AG10803 (cell line): ENCODE data around the gene SH3PXD2B.

ENCODE experiments used
- DNase-seq: peaks from one replicate; pipeline ENCODE4 v3.0.0; 2010; ENCODE audit warnings: low read depth
- H3K4me3 ChIP-seq: 2 replicates; pipeline ENCODE4 v1.5.1; 2011; ENCODE audit warnings: mild to moderate bottlenecking, low read length, control low read depth
- CTCF ChIP-seq: conservative IDR thresholded peaks from 2 replicates; pipeline ENCODE4 v1.5.1; 2011; ENCODE audit warnings: mild to moderate bottlenecking, low read length, control low read depth, inconsistent platforms

Gene SH3PXD2B

GRCh38 chr5:172447646-172448365, 6.5 kb downstream of the SH3PXD2B start:
- no peak for DNase-seq
- H3K4me3 ChIP-seq = no peak overlapping the region
- TF ChIP-seq CTCF = no peak

DNA sequence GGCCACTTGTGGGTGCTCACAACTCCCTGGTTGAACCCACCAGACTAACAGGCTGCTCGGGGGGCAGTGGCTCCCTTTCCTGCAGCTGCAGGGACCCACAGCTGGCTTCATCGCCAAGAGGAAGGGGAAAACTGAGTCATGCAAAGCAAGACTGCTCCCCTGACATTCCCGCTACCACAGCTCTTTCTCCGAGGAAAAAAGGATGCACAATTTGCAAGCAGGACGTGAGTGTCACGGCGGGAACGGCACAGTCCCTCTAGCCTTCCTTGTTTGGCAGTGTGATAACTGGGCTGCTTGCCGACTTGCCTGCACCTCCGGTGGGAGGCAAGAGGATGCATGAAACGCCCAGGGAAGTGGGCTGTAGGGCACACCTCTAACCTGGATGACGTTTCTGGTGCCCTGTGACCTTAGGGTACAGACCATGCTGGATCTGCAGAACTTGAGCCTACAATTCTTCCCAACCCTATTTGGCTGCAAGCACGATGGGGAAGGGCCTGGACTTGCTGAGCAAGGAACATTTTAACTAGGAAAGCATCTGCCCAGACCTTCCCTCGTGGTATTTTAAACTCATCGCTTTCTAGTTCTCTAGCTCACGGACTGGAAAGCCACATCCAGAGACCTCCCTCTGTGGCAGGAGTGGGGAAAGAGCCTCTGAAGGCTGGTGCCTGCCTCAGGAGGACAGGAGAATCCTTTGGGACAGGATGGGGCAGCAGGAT, 7.8 kb downstream of the SH3PXD2B start:
- no peak for DNase-seq
- no peak for TF ChIP-seq CTCF
- no peak overlapping the region for H3K4me3 ChIP-seq

- TF ChIP-seq CTCF = no peak
- H3K4me3 ChIP-seq = no peak overlapping the region
- DNase-seq = no peak
Measured at GRCh38 chr5:172445866-172446265, 8.5 kb downstream of the SH3PXD2B start.

DNA sequence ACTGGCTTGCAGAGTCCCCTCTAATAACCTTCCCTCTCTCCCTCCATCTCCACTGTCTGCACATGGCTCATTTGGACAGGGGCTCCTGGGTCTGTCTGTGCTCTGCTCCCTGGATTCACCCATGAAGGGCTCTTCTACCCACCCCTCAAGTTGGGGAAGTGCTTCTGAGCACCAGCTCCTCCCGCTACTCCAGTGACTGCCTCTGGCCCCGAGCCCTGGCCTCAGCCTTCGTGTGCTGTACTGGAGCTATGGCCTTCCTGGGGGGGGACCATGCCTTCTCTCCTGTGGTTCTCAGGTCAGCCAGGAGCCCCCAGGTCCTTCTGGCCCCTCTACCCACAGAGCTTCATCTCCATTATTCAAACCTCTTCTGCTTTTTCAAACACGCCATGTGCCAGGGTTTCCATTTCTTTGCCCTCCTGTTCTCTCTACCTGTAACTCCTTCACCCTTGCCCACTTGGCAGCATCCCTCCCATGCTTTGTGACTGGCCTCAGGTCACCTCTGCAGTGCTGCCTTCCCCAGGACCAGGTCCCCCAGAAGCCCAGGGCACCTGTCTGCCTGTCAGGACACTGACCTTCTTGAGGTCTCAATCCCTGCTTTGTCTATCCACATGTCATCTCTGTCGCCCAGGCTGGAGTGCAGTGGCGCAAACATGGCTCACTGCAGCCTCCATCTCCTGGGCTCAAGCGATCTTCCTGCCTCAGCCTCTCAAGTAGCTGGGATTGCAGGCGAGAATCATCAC, 9.5 kb downstream of the SH3PXD2B start:
- TF ChIP-seq CTCF = no peak
- H3K4me3 ChIP-seq = no peak overlapping the region
- no peak for DNase-seq

DNA sequence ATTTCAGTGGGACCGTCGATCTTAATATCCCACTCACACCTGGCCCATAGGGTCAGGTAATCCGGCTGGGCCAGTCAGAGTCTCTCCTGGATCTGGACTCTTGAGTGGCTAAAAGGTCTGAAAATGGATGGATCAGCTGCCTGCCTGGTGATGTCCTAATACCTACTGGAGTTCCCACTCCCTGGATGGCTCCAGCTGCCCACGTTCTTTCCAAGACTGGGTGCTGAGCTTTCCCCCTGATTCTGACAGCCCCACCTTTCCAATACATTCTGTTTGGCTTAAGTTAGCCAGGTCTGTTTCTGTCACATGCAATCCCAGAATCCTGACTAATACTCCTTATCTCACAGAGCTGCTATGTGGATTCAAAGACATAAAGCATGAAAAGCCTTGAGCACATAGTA, 10.2 kb downstream of the SH3PXD2B start:
- no peak for DNase-seq
- no peak overlapping the region for H3K4me3 ChIP-seq
- no peak for TF ChIP-seq CTCF

- TF ChIP-seq CTCF = no peak
- peak; percentile 98 for DNase-seq
- H3K4me3 ChIP-seq = no peak overlapping the region
Measured at GRCh38 chr5:172443441-172444109, 10.8 kb downstream of the SH3PXD2B start.
